Uterus (tissue), 2 donors: ENCODE measurements around the gene SFT2D3.

Experiments used
- POLR2A ChIP-seq, 2 donors: fragments of 450-650 bp; IDR thresholded peaks; one replicate each; pipeline ENCODE4 v1.6.1; 2016; ENCODE audit warnings: antibody characterized with exemption in 2 of 2, mild to moderate bottlenecking in 1 of 2, moderate library complexity in 1 of 2
- TF ChIP-seq, protein P1 (sequence below), 4 experiments: fragments of 200-600 bp in 2 of 4; fragments of 450-650 bp in 2 of 4; sonication (generic) in 2 of 4; IDR thresholded peaks; one replicate each; pipeline ENCODE4 v1.5.1; 2016 to 2019; ENCODE audit warnings: antibody characterized with exemption in 4 of 4, mild to moderate bottlenecking in 2 of 4, moderate library complexity in 1 of 4

DNA sequence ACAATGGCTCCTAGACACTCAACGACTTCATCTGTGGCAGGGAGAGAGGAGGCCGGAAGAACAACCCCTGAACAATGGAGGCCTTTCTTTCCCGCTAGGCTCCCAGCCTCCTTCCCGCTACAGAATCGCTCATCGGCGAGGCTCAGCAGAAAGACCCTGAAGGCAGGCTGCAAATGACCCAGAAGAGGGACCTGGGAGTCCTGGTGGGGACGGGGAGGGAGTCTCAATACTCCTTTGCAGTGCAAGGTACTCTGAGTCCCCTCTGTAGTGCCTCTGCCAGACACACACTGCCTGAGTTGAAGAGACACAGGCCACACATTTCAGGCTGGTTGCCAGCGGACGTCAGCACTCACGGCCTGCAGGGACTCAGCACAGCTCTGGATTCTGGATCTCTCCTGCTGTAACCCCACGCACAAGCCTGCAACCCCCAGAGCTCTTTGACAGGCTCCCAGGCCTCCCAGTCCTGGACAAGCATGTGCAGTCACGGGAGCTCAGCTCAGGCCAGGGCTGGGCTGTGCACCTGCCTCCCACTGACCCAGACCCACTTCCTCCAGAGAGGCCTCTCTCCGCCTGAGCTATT lies 49.2 kb upstream of the SFT2D3 start:
- TF ChIP-seq, protein P1, sequence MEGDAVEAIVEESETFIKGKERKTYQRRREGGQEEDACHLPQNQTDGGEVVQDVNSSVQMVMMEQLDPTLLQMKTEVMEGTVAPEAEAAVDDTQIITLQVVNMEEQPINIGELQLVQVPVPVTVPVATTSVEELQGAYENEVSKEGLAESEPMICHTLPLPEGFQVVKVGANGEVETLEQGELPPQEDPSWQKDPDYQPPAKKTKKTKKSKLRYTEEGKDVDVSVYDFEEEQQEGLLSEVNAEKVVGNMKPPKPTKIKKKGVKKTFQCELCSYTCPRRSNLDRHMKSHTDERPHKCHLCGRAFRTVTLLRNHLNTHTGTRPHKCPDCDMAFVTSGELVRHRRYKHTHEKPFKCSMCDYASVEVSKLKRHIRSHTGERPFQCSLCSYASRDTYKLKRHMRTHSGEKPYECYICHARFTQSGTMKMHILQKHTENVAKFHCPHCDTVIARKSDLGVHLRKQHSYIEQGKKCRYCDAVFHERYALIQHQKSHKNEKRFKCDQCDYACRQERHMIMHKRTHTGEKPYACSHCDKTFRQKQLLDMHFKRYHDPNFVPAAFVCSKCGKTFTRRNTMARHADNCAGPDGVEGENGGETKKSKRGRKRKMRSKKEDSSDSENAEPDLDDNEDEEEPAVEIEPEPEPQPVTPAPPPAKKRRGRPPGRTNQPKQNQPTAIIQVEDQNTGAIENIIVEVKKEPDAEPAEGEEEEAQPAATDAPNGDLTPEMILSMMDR (IDR thresholded peaks at IDR 0.05) = no peak
- TF ChIP-seq POLR2A (IDR thresholded peaks at IDR 0.05) = no peak
